ENCODE measurements around the gene ANO7. TPM values are rescaled to one million over a fixed set of nuclear protein-coding genes. Genes with fewer than 3 reads are reported as not detected.

The ANO7 gene
- total and polyA plus RNA-seq, 2 of the 13 experiments (the other 11 are each of a cell fraction or from before 2014, with no cell fraction given), result 4.1 to 4.9 TPM

DNA sequence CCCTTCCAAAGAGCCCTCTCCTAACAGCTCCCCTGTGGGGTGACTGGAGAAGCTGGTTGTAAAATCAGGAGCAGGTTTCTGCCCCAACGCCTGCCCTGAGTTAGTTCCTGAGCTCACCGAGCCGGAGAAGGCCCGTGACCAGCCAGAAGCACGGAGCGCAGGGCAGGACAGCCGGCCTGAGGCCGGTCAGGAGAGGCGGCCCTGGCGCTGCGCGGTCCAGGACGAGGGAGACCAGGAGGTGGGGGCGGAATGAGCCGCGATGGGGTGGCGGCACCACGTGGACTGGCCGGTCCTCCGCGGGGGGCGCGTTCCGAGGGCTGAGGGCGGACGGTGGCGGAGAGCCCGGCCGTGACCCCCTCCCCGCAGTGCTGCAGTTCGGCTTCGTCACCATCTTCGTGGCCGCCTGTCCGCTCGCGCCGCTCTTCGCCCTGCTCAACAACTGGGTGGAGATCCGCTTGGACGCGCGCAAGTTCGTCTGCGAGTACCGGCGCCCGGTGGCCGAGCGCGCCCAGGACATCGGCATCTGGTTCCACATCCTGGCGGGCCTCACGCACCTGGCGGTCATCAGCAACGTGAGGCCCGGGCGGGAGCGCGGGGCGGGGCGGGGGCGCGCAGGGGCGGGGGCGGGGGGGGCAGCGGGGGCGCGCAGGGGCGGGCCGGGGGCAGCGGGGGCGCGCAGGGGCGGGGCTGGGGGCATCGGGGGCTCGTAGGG, 29.0 kb downstream of the ANO7 start (continued):
- TF ChIP-seq, protein P1, sequence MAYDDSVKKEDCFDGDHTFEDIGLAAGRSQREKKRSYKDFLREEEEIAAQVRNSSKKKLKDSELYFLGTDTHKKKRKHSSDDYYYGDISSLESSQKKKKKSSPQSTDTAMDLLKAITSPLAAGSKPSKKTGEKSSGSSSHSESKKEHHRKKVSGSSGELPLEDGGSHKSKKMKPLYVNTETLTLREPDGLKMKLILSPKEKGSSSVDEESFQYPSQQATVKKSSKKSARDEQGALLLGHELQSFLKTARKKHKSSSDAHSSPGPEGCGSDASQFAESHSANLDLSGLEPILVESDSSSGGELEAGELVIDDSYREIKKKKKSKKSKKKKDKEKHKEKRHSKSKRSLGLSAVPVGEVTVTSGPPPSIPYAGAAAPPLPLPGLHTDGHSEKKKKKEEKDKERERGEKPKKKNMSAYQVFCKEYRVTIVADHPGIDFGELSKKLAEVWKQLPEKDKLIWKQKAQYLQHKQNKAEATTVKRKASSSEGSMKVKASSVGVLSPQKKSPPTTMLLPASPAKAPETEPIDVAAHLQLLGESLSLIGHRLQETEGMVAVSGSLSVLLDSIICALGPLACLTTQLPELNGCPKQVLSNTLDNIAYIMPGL (CRISPR knock-in tag; IDR thresholded peaks at IDR 0.05; ENCODE audit: borderline replicate concordance in 1 of 2, low read depth in 1 of 2), result peak; percentile 75 to 84; a peak in 2 of 4 replicates
- TF ChIP-seq FOXC1 (CRISPR knock-in tag; IDR thresholded peaks at IDR 0.05; ENCODE audit: borderline replicate concordance) (peak; percentile 90), ZNF260 (CRISPR knock-in tag; IDR thresholded peaks at IDR 0.05; ENCODE audit: borderline replicate concordance, low read depth) (no peak), NFRKB (IDR thresholded peaks at IDR 0.05) (no peak), JUNB (CRISPR knock-in tag; IDR thresholded peaks at IDR 0.05; ENCODE audit: borderline replicate concordance) (no peak), HOXA7 (CRISPR knock-in tag; IDR thresholded peaks at IDR 0.05) (0 out of 2 replicates have a peak, but pooled peaks have one; percentile 52), ZFP82 (CRISPR knock-in tag; IDR thresholded peaks at IDR 0.05; ENCODE audit: borderline replicate concordance) (0 out of 2 replicates have a peak, but pooled peaks have one; percentile 55), MATR3 (CRISPR knock-in tag; IDR thresholded peaks at IDR 0.05) (no peak), PAX8 (CRISPR knock-in tag; IDR thresholded peaks at IDR 0.05; ENCODE audit: borderline replicate concordance) (0 out of 2 replicates have a peak, but pooled peaks have one; percentile 45), ASH2L (IDR thresholded peaks at IDR 0.05; ENCODE audit: insufficient read length, low read depth, low read length) (peak; percentile 67), TSC22D2 (CRISPR knock-in tag; IDR thresholded peaks at IDR 0.05; ENCODE audit: borderline replicate concordance) (no peak), HDAC1 (CRISPR knock-in tag; IDR thresholded peaks at IDR 0.05) (peak; percentile 81), XRCC5 (optimal IDR thresholded peaks at IDR 0.05; ENCODE audit: low read length) (no peak), ZNF616 (CRISPR knock-in tag; IDR thresholded peaks at IDR 0.05; ENCODE audit: low read depth) (0 out of 2 replicates have a peak, but pooled peaks have one; percentile 87)
- TF ChIP-seq, protein P2, sequence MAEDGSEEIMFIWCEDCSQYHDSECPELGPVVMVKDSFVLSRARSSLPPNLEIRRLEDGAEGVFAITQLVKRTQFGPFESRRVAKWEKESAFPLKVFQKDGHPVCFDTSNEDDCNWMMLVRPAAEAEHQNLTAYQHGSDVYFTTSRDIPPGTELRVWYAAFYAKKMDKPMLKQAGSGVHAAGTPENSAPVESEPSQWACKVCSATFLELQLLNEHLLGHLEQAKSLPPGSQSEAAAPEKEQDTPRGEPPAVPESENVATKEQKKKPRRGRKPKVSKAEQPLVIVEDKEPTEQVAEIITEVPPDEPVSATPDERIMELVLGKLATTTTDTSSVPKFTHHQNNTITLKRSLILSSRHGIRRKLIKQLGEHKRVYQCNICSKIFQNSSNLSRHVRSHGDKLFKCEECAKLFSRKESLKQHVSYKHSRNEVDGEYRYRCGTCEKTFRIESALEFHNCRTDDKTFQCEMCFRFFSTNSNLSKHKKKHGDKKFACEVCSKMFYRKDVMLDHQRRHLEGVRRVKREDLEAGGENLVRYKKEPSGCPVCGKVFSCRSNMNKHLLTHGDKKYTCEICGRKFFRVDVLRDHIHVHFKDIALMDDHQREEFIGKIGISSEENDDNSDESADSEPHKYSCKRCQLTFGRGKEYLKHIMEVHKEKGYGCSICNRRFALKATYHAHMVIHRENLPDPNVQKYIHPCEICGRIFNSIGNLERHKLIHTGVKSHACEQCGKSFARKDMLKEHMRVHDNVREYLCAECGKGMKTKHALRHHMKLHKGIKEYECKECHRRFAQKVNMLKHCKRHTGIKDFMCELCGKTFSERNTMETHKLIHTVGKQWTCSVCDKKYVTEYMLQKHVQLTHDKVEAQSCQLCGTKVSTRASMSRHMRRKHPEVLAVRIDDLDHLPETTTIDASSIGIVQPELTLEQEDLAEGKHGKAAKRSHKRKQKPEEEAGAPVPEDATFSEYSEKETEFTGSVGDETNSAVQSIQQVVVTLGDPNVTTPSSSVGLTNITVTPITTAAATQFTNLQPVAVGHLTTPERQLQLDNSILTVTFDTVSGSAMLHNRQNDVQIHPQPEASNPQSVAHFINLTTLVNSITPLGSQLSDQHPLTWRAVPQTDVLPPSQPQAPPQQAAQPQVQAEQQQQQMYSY (CRISPR knock-in tag; IDR thresholded peaks at IDR 0.05), result 0 out of 2 replicates have a peak, but pooled peaks have one; percentile 32
- TF ChIP-seq, protein P3, sequence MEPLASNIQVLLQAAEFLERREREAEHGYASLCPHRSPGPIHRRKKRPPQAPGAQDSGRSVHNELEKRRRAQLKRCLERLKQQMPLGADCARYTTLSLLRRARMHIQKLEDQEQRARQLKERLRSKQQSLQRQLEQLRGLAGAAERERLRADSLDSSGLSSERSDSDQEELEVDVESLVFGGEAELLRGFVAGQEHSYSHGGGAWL (CRISPR knock-in tag; IDR thresholded peaks at IDR 0.05), result peak; percentile 88
- TF ChIP-seq, protein P4, sequence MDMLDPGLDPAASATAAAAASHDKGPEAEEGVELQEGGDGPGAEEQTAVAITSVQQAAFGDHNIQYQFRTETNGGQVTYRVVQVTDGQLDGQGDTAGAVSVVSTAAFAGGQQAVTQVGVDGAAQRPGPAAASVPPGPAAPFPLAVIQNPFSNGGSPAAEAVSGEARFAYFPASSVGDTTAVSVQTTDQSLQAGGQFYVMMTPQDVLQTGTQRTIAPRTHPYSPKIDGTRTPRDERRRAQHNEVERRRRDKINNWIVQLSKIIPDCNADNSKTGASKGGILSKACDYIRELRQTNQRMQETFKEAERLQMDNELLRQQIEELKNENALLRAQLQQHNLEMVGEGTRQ (IDR thresholded peaks at IDR 0.05; ENCODE audit: low read depth, low read length), result no peak
- TF ChIP-seq, protein P4 (CRISPR knock-in tag; IDR thresholded peaks at IDR 0.05; ENCODE audit: borderline replicate concordance), result peak; percentile 66; the same call in 1 of the 2 replicates
- TF ChIP-seq, protein P5, sequence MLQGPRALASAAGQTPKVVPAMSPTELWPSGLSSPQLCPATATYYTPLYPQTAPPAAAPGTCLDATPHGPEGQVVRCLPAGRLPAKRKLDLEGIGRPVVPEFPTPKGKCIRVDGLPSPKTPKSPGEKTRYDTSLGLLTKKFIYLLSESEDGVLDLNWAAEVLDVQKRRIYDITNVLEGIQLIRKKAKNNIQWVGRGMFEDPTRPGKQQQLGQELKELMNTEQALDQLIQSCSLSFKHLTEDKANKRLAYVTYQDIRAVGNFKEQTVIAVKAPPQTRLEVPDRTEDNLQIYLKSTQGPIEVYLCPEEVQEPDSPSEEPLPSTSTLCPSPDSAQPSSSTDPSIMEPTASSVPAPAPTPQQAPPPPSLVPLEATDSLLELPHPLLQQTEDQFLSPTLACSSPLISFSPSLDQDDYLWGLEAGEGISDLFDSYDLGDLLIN (CRISPR knock-in tag; IDR thresholded peaks at IDR 0.05; ENCODE audit: borderline replicate concordance), result no peak
